Measurements from ENCODE around the gene BBS7.

GRCh38 chr4:121789455-121789854 lies 80.8 kb downstream of the BBS7 start:
- TF ChIP-seq, protein P1, sequence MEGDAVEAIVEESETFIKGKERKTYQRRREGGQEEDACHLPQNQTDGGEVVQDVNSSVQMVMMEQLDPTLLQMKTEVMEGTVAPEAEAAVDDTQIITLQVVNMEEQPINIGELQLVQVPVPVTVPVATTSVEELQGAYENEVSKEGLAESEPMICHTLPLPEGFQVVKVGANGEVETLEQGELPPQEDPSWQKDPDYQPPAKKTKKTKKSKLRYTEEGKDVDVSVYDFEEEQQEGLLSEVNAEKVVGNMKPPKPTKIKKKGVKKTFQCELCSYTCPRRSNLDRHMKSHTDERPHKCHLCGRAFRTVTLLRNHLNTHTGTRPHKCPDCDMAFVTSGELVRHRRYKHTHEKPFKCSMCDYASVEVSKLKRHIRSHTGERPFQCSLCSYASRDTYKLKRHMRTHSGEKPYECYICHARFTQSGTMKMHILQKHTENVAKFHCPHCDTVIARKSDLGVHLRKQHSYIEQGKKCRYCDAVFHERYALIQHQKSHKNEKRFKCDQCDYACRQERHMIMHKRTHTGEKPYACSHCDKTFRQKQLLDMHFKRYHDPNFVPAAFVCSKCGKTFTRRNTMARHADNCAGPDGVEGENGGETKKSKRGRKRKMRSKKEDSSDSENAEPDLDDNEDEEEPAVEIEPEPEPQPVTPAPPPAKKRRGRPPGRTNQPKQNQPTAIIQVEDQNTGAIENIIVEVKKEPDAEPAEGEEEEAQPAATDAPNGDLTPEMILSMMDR (IDR thresholded peaks at IDR 0.05) = no peak
- no peak for TF ChIP-seq POLR2A (IDR thresholded peaks at IDR 0.05)
